Inferior parietal cortex (tissue), 1 donor: Measurements from ENCODE around the gene TREX2.

Source experiments
- DNase-seq: peaks from one replicate; pipeline ENCODE4 v3.0.0-alpha.2; 2016; ENCODE audit errors: extremely low spot score

Gene TREX2

GRCh38 chrX:153434801-153435200 lies 11.1 kb downstream of the TREX2 start:
- DNase-seq = no peak

DNA sequence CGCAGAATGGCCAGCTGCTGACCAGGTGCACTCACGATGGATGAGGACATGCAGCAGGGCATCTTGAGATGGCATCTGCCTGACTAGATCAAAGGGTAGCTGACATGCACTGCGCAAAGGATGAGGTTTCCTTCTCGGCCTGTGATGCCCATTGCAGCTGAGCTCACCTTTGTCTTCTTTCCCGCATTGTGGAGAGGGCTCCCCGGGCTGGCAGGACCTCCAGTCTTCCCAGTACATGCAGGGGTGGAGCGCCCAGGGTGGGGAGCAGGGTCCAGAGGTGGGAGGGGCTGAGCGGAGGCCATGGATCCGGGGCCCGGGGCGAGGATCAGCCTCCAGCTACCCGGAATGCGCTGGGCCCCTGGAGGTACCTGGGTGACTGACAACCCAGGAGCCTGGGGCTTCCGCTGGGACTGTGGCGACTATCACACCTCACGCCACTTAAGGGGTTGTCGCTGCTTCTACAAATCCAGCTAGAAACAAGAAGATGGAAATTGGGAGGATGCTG lies 12.0 kb downstream of the TREX2 start:
- no peak for DNase-seq

DNA sequence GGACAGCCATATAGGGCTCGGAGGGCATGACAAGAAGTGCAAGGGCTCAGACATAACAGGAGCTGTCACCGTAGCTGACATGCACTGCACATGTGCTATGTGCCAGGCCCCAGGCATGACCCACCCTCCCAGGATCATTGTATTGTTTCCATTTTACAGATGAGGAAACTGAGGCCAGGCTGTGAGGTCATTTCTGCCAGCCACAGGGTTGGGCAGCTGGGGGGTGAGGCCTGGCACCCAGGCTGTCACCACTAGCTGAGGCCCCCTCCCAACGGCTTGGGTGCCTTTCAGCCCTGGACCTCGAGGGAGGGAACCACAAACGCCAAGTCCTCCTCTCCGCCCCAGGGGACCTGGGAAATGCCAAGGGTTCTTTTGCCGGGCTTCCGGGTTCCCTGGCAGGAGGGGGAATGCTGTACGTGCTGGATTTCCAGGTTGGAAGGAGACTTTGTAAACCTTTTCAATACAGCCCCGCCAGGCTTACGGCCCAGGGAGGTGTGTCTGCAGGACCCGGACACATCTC lies 12.6 kb downstream of the TREX2 start:
- no peak for DNase-seq

GRCh38 chrX:153430796-153431195 lies 15.1 kb downstream of the TREX2 start:
- no peak for DNase-seq

DNA sequence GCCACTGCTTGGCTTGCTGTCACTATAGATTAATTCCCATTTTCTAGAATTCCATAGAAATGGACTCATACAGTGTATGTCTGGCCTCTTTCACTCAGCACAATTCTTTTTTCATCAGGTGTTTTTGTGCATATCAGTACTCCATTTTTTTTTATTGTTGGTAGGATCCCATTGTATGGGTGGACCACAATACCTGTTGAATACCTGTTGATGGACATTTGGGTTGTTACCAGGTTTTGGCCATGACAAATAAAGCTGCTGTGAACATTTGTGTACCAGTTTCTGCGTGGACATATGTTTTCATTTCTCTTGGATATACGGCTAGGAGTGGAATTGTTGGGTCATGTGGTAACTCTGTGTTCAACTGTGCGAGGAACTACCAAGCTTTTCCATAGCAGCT lies 19.7 kb downstream of the TREX2 start:
- no peak for DNase-seq

GRCh38 chrX:153423652-153424051 lies 22.2 kb downstream of the TREX2 start:
- DNase-seq = no peak

GRCh38 chrX:153421856-153422255 lies 24.0 kb downstream of the TREX2 start:
- no peak for DNase-seq

DNA sequence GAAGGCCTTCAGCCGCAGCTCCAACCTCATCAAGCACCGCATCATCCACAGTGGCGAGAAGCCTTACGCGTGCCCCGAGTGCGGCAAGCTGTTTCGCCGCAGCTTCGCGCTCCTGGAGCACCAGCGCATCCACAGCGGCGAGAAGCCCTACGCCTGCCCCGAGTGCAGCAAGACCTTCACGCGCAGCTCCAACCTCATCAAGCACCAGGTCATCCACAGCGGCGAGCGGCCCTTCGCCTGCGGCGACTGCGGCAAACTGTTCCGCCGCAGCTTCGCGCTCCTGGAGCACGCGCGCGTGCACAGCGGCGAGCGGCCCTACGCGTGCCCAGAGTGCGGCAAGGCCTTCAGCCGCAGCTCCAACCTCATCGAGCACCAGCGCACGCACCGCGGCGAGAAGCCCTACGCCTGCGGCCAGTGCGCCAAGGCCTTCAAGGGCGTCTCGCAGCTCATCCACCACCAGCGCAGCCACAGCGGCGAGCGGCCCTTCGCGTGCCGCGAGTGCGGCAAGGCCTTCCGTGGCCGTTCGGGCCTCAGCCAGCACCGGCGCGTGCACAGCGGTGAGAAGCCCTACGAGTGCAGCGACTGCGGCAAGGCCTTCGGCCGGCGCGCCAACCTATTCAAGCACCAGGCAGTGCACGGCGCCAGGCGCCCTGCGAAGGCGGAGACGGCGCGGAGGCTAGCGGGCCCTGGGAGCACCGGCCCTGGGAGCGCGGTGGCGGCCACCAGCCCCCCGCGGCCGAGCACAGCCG lies 24.8 kb downstream of the TREX2 start:
- no peak for DNase-seq

DNA sequence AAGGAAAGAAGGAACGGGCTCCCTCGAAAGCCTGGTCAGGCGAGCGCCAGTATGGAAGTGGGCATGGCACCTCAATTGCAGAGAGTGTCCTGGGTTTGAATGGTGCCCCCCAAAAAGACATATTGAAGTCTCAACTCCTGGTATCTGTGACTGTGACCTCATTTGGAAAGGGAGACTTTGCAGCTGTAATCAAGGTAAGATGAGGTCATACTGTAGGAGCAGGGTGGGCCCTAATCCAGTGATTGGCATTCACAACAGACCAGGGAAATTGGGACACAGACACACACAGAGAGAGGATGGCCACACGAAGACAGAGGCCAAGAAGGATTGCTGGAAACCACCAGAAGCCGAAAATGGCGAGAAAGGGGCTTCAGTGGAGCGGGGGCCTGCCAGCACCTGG lies 28.2 kb downstream of the TREX2 start:
- DNase-seq = no peak

DNA sequence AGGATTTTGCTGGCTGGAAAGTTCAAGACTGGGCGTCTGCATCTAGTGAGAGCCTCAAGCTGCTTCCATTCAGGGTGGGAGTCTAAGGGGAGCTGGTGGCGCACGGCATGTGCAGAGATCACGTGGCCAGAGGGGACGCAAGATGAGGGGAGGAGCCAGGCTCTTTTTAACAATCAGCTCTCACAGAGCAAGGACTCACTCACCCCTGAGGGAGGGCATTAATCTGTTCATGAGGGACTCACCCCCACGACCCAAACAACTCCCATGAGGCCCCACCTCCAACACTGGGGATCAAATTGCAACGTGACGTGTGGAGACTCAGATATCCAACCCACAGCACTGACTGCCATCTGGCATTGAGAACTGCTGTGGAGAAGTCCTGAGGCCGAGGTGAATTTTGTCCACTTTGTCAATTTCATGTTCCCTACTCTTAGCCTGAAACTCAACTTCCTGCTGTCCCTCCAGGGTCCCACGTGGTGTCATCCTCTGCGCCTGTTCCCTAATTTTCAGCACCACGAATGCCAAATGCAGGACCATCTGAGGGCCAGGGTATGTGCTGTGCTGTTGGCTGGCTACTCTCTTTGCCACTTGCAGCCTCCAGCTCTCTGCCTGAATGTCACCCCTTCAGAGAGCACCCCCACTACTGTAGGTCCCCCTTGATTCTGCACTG lies 28.9 kb downstream of the TREX2 start:
- DNase-seq = no peak

GRCh38 chrX:153414856-153415510 lies 30.9 kb downstream of the TREX2 start:
- DNase-seq = no peak

DNA sequence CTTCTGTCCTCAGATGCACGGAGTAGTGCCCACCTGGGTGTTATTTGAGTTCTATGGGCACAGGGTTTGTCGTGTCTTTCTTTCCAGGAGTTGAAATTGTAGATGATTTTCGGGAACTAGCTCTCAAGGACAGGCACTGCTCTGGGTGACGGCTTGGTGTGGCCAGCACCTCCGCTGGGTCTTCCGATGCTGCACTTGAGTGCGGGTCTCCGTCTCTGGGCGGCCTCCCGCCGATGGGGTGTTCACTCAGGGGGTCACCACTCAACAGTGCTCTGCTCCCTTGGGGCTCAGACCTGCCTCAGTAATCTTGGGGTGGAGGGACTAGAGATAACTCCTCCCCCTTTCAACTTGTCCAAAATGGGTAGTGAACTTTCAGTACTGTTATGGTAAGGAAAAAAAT lies 32.1 kb downstream of the TREX2 start:
- no peak for DNase-seq

GRCh38 chrX:153412746-153413720 lies 32.8 kb downstream of the TREX2 start:
- no peak for DNase-seq

DNA sequence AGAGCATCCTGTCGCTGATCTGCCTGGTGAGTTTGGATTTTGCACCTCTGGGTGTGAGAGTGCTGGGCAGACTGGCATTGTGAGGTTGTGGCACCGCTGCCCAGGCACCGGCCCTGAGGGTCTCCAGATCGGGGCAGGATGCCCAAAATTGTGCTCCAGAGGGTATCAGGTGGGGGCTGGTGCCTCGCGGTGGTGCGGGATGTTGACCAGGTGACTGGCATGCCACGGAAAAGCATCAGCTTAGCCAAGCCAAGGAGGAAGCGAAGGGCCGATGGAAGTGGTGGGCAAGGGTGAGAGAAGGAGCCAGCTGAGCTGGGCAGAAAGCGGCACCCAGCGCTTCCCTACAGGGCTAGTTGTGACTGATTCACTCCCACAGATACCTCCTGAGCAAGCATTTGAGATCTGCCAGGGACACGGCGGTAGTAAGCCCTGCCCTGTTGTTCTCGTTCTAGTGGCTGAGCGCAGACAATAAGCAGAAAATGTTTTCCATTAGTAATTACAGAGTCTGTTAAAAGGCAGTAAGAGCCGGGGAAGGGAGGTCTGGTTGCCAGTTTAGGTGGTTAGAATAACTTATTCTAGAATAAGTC lies 33.8 kb downstream of the TREX2 start:
- DNase-seq = no peak

DNA sequence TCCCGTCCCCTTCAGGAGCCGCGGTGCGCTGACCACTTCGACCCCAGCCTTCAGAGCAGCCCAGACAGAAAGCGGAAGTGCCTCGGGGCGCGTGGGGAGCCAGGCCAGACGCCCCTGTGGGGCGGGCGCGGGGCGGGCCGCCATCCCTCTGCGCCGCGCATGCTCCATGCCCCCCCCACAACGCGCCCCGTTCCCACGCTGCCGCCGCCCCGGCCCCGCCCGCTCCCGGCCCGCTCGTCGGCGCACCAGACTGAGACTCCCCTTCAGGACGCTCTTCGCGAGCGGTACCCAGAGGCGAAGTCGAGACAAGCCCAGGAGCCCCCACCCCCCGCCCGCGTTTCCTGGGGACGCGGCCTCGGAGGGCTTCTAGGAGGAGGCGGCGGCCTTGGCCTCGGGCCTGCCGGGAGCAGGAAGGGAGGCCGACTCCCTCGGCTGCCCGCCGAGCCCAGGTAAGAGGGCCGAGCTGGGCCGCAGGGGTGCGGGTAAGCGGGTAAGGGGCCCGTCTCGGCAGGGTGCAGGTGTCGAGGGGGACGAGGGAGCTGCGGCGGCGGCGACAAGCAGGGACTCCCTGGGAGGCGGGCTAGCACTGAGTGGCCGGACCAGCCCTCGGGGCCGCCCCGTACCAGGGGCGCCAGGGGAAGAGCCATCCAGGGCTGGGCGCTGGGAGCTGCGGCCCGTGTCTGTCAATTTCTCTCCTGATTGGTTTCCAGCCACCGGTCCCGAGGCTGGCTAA lies 34.4 kb downstream of the TREX2 start, which contains the start of gene ZFP92:
Gene ZFP92 (plus strand): TSS at position 218 of the 733 bp plus-strand sequence. CDS start 6,851 bp downstream, outside the sequence.
- peak; percentile 6 for DNase-seq

- DNase-seq = no peak
Observed at GRCh38 chrX:153410888-153411254, 35.0 kb downstream of the TREX2 start.

DNA sequence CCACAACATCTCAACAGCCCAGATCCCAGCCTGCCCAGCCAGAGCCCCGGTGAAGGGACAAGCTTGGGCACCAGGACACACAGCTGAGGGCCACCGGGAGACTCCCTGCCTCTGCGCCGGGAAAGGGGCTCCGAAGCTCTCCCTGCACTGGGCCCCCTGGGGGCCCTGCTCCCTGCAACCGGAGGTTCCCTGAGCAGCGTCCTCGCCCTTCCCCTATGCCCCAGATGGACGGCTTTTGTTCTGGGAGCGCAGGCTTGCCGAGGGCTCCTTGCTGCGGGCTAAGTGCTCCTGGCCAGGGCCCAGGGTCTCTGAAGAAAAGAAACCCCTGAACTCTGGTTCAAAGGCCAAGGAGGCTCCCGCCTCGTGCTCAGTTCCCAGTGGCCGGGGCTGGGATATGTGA lies 35.5 kb downstream of the TREX2 start:
- DNase-seq = no peak

DNA sequence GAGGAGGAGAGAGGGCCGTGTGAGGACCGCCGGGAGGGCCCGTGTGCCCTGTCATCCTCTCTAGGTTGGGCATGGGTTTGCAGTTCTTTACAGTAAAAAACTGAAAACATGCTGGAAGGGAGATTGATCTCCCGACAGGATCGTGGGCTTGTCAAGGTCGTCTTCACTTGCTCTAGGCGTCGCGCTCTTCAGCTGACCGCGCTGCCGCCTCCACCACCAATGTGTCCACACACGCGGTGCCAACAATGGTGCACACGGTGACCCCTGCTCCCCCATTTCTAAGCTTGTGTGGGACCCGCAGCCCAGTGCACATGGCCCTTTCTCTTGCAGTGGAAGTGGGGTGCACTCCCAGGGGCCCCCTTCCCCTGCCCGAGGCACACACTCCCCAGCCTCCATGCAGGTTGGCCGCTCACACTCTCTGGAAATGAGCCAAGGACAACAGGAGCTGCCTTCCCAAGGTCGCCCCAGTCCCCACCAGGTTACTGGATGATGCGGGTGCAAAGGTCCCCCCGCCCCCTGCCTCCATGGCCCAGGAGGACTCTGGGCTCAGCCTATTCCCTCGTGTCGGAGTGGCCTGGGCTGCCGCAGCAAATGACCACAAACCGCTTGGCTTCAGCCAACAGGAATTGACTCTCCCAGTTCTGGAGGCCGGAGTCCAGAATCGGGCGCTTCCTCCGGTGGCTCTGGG lies 36.3 kb downstream of the TREX2 start:
- DNase-seq = no peak

DNA sequence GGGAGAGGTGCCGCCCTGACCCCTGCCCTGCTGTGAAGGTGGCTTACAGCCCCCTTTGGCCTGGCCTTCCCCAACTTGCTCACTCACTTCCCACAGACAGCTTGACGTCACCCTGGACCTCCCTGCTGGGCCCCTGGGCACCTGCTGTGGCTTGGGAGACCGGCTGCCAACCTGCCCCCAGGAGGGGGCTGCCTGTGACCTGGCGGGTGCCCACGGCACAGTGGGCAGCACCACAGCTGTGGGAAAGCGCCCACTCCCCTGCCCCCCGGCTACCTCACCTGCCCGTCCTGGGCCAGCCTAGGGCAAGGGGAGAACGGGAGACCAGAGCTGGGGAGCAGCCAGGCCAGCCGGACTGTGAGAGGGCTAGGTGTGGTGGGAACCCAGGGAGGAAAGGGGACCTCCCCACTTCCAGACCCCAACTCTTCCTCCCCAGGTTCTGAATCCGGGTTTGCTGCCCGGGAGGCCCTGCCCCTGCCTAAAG lies 36.9 kb downstream of the TREX2 start:
- DNase-seq = no peak
